NCI-H82 treated with DMSO at 0.1 percent for 48 hours (cell line): ENCODE results near the gene GRK5.

Experiments
- DNase-seq: peaks from one replicate; lab custom pipeline; 2025; ENCODE audit not compliant: unreplicated experiment; lab: John Stamatoyannopoulos, UW

Gene GRK5

DNA sequence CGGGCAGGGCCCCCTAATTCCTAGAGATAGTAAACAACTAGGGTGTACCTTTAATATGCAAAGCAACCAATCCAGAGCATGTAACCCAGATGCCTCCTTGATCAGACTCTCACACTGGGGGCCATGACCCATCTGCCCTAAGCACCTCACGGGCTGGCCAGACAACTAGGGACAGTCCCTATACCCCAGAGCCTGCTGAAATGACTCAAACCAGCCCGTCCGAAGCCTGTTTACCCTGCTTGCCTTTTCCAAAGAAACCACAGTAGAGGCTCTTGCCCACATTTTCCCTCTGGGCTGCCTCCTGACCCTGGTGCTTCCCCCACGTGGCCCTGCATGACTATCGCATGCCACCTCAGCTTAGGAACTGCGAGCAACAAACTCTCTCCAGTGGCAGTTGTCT lies 288.9 kb downstream of the GRK5 start:
- DNase-seq: no peak

DNA sequence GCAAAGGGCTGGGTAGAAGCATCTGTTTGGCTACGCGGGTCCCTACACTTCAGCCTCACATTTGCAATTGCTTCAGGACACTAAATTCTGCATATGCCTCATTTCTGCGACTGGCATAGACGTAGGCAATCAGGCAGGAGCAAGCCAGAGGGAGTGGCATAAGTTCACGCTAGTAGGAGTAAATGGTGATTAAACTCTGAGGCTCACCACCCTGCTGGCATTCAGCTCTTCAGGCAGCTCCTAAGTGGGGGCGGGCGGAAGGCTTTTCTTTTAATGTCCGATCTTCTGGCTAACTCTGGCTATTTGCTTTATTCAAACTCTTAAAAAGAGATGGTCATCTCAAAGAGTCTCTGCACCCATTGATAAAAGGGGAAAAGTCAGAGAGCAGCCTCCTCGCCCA lies 289.9 kb downstream of the GRK5 start:
- no peak for DNase-seq

DNA sequence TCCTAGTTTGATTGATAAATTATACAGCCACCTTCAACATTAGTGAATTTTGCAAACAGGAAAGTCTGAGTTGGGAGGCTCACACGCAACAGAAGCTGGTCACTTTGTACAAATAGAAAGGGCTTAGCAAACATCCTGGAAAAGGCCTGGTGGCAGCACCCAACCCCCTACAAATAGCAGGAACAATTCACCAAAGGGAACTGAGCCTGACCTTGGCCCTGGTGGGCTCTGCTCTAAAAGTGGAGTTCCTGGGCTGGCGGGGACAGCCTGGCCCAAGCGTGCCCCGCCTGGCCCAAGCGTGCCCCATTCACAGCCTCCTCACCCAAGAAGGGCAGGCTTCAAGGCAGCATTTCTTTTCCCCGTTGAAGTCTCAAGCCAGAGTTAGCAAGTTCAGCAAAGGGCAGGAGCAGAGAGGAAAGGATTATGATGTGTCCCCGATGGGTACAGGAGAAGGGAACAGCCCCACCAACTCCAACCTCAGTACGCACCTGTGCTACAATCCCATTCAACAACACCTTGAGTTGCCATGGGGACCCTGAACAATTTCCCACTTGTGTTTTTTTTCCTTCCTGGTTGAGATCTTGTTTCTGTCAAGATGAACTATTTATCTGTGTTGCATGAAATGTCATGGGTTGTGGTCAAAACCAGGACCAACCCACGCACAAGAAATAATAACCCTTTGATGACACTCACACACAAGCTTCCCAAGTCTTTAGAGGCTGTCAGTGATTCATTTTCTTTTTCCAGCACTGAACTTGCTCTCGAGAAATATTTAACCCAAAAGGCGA lies 291.7 kb downstream of the GRK5 start:
- DNase-seq: no peak

DNA sequence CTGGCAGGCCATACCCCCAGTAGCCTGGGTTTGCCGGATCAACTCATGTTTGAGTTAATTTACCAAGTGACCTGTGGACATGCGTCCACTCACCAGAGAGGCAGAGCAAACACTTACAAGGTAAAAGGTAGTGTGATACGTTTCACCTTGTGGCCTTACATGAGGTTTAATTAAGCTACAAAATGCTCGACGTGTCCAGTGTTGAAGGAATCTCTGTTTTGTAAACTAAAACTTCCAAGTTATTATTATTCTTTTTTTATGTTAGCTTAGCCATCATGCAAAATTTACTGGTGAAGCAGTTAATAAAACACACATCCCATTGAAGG lies 292.3 kb downstream of the GRK5 start:
- no peak for DNase-seq

DNA sequence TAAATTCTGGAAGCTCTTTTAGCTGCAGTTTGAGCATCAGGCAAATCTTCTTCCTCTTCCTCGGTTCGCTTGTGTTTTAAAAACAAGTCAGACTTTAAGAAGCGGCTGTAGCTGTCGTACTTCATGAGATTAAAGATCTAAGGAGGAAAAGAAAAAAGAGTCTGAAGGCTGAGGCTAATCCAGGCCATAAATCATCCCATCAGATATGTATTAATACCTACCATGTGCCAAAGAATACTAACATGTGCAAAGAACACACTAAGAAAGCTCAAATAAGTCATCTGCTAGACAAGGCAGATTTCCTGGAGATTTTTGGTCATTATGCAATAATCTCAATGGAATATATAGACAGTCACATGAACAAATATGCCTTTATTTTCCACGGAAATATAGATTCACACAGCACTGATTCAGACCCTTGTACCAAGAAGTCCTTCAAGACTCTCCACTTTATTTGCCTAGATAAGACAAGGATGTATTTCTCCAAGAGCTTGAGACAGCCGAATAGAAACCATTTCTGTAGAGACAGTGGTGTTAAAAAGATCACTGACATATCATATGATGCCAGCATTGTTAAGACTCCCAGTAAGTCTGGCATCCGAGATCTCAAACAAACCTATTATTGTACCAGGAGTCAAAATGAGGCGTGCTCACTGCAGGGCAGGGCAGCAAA lies 292.9 kb downstream of the GRK5 start:
- peak; percentile 38 for DNase-seq

DNA sequence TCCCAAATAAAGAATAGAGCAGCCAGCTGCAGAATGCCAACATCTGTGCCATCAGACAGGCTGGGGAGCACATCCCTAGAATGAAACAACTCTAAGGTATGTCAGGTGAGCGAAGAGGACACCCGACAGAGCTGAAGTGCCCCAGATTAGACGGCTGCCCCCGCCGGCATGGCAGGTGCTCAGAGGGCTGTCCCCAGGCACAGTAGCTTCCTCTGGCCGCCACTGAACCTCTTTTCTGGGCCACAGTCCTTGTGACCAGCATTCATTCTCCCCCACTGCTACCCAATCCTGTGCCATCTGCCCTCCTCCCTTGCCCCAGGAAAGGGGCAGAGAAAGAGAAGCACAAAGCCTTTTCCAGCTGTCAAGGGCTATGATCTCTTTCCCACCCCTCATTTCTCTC lies 293.4 kb downstream of the GRK5 start:
- DNase-seq: no peak

DNA sequence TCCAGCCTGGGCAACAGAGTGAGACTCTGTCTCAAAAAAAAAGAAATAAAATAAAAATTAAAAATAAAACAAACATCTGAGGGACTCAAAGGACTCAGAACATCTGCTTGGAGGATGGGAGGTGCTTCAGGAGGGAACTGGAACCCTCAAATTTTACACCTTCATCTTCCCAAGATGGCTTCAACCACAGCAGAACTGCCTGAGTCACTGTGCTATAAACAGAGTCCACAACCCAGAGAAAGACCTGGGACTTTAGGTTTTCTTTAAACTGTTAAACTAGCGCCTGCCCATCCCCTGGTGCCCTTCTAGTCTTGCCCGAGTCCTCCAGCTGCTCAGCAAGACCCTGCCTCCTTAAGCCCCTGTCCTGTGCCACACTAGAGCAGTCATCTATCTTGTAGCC lies 294.3 kb downstream of the GRK5 start:
- no peak for DNase-seq

DNA sequence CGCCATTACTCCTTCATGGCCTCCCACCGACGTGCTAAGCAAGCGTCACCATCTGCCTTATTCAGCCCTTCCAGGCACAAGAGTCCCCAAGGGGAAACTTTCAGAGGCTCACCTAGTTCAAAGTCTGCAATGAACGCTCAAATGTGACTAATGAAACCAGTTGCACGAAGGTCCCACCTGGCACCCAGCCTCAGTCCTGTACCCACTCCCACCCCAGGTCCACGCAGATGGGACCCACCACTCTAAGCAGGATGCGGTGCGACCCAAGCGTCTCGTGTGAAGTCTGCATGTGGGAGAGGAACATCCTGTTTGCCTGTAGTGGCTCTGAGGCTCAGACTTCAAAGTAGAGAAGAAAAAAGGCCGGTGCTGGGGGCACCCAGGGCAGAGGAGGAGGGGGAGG lies 294.8 kb downstream of the GRK5 start:
- no peak for DNase-seq

DNA sequence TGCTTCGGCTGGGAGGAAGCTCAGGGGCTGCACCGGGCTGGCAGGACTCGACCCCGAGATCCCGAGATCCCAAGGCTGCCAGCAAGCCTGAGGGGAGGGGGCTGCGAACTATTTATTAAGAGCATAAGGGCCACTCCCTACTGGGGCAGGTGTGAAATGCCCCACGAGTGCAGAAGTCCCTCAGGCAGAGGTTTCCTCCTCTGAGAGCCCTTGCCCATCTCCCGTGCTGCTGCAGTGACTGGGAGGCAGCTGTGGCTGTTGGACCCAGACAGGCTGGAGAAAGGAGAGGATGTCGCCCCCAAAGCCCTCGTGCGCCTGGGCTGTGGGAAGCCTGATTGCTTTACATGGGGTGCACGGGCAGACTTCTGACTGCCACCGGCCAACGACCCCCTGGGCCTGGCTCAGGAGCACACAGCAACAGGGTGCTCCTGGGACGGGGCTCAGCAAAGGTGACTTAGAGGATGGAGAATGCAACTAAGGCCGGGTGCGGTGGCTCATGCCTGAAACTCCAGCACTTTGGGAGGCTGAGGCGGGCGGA lies 295.3 kb downstream of the GRK5 start:
- DNase-seq: no peak

DNA sequence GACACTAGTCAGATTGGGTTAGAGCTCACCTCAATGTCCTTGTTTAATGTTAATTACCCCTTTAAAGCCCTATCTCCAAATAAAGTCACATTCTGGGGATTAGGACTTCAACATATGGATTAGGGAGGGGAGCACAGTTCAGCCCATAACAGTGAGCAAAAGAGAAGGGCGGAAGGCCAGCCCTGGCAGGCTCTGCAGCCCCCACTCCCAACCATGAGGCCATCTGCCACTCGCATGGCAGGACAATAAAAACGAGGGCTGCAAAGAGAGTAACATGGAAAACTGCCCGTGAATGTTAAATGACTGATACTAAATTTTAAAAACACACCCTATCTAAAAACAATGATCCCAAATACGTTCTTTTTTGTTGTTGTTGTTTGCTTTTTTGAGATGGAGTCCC lies 296.4 kb downstream of the GRK5 start:
- peak; percentile 64 for DNase-seq

DNA sequence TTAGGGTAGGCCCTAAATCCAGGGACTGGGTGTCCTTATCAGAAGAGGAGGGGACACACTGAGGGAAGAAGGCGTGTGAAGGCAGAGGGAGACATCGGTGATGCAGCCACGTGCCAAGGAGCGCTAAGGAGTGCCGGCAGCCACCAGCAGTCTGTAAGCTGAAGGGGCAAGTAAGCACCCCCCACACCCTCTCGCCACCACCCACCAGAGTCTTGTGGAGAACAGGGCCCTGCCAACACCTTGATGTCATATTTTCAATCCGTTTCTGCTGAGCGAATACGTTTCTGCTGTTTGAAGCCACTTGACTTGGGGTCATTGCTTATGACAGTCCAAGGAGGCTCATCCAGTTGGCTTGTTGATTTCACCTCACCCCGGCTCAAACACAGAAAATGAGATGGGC lies 297.3 kb downstream of the GRK5 start:
- DNase-seq: no peak

DNA sequence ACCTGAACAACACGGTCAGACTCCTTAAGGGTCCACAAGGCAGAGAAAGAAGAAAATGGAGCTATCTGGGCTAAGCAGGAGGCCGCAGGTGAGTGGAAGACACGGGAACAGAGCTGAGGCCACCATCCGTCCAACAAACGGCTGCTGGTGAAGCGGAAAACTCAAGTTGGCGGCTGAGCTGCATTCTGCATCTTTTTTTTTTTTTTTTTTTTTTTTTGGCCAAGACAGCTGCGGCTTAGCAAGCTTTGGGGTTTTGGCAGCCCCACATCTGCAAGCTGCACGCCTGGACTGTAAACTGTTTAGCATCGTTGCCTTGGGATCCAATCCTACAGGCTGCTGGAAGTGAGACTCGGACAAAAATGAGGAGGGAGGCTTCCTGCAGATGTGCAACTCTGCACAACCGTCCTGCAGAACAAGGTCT lies 297.8 kb downstream of the GRK5 start:
- DNase-seq: no peak
